Thyroid gland (tissue), 4 donors: ENCODE data around the gene WRAP73.

Source experiments
- POLR2A ChIP-seq, 2 donors: fragments of 450-650 bp; IDR thresholded peaks; one replicate each; pipeline ENCODE4 v1.6.1; 2017; ENCODE audit warnings: antibody characterized with exemption in 2 of 2, mild to moderate bottlenecking in 2 of 2, moderate library complexity in 1 of 2
- TF ChIP-seq, protein P1 (sequence below), 6 experiments: fragments of 200-600 bp in 3 of 6; fragments of 450-650 bp in 3 of 6; sonication (generic) in 3 of 6; IDR thresholded peaks; one replicate each; pipeline ENCODE4 v1.5.1; 2016 to 2019; ENCODE audit warnings: antibody characterized with exemption in 6 of 6, mild to moderate bottlenecking in 2 of 6, inconsistent platforms in 1 of 6, moderate library complexity in 1 of 6

DNA sequence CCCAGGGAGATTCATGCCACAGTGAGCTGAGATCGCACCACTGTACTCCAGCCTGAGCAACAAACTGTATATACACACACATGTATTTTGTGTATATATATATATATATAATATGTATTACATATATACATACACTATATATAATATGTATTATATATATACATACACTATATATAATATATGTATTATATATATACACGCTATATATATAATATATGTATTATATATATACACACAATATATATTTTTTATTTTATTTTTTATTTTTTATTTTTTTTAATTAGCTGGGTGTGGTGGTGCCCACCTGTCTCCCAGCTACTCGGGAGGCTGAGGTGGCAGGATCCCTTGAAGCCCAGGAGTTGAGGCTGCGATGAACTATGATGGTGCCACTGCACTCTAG is 11.7 kb upstream of the WRAP73 start:
- TF ChIP-seq, protein P1, sequence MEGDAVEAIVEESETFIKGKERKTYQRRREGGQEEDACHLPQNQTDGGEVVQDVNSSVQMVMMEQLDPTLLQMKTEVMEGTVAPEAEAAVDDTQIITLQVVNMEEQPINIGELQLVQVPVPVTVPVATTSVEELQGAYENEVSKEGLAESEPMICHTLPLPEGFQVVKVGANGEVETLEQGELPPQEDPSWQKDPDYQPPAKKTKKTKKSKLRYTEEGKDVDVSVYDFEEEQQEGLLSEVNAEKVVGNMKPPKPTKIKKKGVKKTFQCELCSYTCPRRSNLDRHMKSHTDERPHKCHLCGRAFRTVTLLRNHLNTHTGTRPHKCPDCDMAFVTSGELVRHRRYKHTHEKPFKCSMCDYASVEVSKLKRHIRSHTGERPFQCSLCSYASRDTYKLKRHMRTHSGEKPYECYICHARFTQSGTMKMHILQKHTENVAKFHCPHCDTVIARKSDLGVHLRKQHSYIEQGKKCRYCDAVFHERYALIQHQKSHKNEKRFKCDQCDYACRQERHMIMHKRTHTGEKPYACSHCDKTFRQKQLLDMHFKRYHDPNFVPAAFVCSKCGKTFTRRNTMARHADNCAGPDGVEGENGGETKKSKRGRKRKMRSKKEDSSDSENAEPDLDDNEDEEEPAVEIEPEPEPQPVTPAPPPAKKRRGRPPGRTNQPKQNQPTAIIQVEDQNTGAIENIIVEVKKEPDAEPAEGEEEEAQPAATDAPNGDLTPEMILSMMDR (IDR thresholded peaks at IDR 0.05): no peak
- TF ChIP-seq POLR2A (IDR thresholded peaks at IDR 0.05): no peak
